HG03159 (cell line): ENCODE results near the gene OTX2.

Experiments used
- ATAC-seq: cut with Tn5 transposase; IDR thresholded peaks from one replicate; pipeline ENCODE4 v1.9.1; 2021; ENCODE audit warnings: mild to moderate bottlenecking, moderate library complexity; ENCODE audit not compliant: unreplicated experiment

The OTX2 gene

GRCh38 chr14:56810147-56810719, at the start of gene OTX2:
Gene OTX2 (minus strand): TSS chr14:56810479. CDS start chr14:56805456, 5,023 bp downstream.
- ATAC-seq = no peak

DNA sequence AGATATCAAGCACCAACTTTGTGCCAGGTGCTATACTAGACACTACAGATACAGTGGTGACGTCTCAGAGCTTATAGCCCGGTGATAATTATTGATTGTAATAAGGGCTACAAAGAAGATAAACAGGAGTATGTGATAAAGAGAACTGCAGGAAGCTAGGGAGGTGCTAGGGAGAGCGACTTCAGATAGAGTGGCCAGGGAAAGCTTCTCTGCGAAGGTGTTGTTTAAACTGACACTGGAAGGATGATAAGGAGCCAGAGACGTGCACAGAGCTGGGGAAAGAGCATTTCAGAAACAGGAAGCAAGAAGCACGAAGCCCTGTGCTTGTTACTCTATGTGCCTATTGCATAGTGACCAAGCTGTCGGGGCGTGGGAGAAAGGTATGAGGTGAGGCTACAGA, 48.1 kb upstream of the OTX2 start:
- no peak for ATAC-seq

DNA sequence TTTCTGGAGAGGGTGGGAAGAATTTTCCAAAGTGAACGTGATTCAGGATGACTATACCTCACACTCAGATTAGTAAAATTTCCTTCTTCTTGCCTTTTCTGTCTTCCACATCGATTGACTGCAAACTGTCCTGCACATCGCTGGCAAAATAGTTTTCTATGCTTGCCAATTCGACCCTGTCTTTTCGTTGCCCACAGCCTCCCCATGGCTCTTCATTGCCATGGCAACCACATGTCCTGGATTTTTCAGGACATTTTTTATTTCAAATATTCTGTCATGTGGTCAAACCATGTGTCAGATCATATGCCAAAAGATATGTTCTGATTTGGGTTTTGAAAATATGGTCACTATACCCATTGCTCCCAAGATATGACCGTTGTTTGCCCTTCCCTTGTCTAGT, 46.9 kb upstream of the OTX2 start:
- no peak for ATAC-seq

GRCh38 chr14:56855891-56856461, 45.7 kb upstream of the OTX2 start:
- no peak for ATAC-seq

DNA sequence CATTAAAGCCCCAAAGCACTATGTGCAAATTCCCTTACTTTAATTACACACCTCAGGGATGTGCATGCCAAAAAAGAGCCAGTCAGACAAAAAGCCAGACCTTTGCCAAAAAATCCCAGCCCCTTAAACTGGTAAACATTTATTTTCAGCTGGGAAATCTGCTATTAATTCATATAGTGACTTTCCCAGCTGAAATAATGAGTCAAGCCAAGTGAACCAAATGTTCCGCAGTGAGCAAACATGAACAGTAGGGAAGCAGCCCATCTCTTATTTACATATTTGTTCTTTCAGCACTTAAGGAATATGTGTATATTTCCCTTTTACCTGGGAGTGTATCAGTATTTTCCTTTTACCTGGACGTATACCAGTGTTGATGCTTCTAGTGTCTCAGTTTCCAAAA, 44.0 kb upstream of the OTX2 start:
- ATAC-seq = no peak

GRCh38 chr14:56846970-56847930, 37.0 kb upstream of the OTX2 start:
- ATAC-seq = no peak

DNA sequence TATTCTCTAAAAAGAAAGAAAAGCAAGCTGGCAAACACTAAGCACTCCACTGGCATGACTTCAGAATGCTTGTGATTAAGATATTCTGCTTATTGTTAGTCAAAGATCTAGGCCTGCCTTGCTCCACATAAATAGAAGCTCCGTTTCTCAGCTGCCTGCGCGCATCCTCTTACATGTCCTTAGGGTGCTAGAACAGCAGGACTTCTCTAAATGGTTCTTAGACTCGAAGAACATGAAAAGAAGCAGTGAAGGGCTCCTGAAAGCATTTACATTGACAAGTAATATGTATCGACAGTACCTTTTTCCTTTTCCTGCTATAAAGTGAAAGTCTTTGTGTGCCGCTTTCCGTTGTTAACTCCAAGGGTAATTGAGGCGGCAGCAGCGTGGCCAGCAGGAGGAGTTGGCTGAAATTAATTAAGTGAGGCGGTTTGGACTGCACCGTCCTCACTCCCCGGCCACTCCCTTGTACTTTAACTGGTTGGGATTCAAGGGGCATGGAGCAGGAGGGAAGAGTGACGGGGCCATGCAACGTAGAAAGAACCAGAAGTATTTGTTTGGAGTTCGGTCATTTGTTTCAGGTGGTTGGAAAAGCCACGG, 34.2 kb upstream of the OTX2 start:
- ATAC-seq = no peak

DNA sequence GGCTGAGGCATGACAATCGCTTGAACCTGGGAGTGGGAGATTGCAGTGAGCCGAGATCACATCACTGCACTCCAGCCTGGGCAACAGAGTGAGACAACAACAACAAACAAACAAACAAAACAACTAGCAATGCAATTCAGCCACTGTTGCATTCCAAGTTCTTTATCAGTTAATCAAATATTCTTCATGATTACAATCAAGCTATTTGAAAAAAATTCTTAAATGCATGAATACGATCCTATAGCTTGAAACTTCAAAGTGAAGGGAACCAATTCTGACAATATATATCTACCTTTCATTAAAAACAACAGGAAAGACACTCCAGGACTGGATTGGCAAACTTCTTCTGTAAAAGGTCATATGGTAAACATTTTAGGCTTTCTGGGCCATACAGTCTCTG, 31.3 kb upstream of the OTX2 start:
- no peak for ATAC-seq

DNA sequence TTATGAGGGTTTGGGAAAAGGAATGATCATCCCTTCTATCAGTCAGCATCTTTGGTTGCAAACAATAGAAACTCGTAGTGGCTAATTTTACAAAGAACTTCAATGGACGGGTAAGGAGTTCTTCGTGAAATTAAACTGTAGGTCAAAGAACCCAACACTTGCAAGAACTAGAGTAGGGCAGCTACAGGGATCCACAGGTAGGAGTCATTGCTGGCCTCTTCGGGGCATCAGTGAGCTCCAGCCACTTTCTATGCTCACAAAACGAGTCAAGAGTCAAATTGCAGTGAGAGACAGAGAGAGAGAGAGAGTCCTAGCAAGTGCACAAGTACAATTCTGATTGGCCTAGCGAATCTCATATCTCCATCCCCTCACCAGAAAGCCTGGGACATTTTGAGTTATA, 29.9 kb upstream of the OTX2 start:
- no peak for ATAC-seq

GRCh38 chr14:56829151-56829550, 18.9 kb upstream of the OTX2 start:
- no peak for ATAC-seq

DNA sequence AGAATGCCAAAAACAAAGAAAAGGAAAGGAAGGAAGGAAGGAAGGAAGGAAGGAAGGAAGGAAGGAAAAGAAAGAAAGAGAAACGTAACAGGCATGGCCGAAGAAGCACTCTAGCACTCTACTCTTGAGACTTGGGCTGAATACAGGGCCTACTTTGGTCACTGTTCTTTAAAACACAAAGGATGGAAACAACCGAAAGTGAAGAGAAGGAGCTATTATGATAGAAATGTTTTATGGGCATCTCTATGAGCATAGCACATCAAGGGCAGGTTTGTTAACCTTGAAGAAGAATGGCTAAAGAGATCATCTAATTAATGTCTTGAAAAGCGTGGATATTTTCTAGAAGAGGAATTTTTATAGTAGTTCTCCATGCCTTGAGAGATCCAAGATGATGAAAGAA, 15.9 kb upstream of the OTX2 start:
- ATAC-seq = no peak

GRCh38 chr14:56821805-56822610, 11.7 kb upstream of the OTX2 start:
- no peak for ATAC-seq

GRCh38 chr14:56821177-56821576, 10.9 kb upstream of the OTX2 start:
- ATAC-seq = no peak

GRCh38 chr14:56817396-56817921, 7.2 kb upstream of the OTX2 start:
- ATAC-seq = no peak

GRCh38 chr14:56816574-56817391, 6.5 kb upstream of the OTX2 start:
- no peak for ATAC-seq

GRCh38 chr14:56815745-56816144, 5.5 kb upstream of the OTX2 start:
- ATAC-seq = no peak

DNA sequence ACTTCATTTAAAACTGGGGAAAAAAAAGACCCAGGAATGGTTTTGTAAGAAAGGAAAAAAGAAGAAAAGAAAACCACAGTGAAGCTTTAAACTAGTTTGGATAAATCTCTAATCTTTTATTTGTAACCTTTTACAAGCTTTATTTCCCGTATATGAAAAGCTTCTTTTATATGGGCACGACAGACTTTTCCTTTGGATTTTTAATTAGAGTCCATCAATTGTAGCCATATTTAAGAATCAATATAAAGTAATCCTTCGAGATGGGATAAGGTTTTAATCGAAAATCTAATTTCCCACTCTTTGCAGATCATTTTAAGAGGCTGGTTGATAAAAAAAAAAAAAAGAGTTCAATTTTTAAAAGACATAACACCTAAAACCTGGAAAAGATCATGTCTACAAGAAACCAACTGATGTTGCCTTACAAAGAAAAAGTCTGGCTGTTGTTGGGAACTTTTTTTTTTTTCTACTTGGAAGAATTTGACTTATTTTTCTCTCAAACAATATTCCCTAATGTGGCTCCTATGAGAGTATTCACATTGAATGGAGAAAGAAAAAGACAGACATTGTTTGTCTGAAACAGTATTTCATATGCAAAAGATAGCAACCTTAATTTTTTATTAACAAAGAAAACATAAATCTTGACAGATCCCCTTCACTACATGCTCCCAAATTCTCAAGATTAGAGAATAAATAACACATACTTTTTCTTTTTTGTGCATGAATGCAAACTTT, 4.9 kb upstream of the OTX2 start:
- ATAC-seq = no peak

- no peak for ATAC-seq
These were observed 4.3 kb upstream of the OTX2 start for GRCh38 chr14:56814519-56814959.

GRCh38 chr14:56813143-56813551, 2.9 kb upstream of the OTX2 start:
- ATAC-seq = no peak
